GM13976 (cell line): ENCODE measurements around the gene KCTD13.

ENCODE experiments used
- DNase-seq: peaks from one replicate; pipeline ENCODE4 v3.0.0; 2012; ENCODE audit warnings: low spot score
- CTCF ChIP-seq: IDR thresholded peaks from 2 replicates; pipeline ENCODE4 v1.5.1; 2012; ENCODE audit warnings: borderline replicate concordance, mild to moderate bottlenecking; ENCODE audit not compliant: insufficient read depth; ENCODE audit errors: extremely low read depth, missing control alignments, control extremely low read depth
- in situ Hi-C: fragments of 300-500 bp; cut with MboI; formaldehyde crosslinking; loops from one replicate; pipeline ENCODE4 v1.12.0; 2022; ENCODE audit warnings: low sequenced_read_pairs, mixed read lengths, inconsistent platforms; ENCODE audit not compliant: unreplicated experiment

Gene KCTD13

GRCh38 chr16:29907973-29908372 lies 18.1 kb downstream of the KCTD13 start:
- no peak for DNase-seq
- in situ Hi-C loops = no loop called here
- TF ChIP-seq CTCF = no peak

GRCh38 chr16:29906520-29907244 lies 19.3 kb downstream of the KCTD13 start:
- in situ Hi-C loops = no loop called here
- DNase-seq = no peak
- no peak for TF ChIP-seq CTCF

- no peak for DNase-seq
- in situ Hi-C loops = no loop called here
- no peak for TF ChIP-seq CTCF
Measured at GRCh38 chr16:29905668-29906067, 20.4 kb downstream of the KCTD13 start.

- DNase-seq = no peak
- in situ Hi-C loops = no loop called here
- no peak for TF ChIP-seq CTCF
Measured at GRCh38 chr16:29904947-29905346, 21.1 kb downstream of the KCTD13 start.

- no peak for DNase-seq
- no peak for TF ChIP-seq CTCF
- in situ Hi-C loops = no loop called here
Measured at GRCh38 chr16:29903590-29903989, 22.4 kb downstream of the KCTD13 start.

- in situ Hi-C loops = no loop called here
- no peak for TF ChIP-seq CTCF
- DNase-seq = no peak
Measured at GRCh38 chr16:29901607-29901945, 24.4 kb downstream of the KCTD13 start.

GRCh38 chr16:29900888-29901606 lies 25.0 kb downstream of the KCTD13 start:
- in situ Hi-C loops = no loop called here
- DNase-seq = no peak
- no peak for TF ChIP-seq CTCF
